Activated naive CD8-positive, alpha-beta T cell treated with anti-CD3 and anti-CD28 coated beads for 36 hours (primary cell): ENCODE data around the gene RNASE8. TPM values are rescaled to one million over a fixed set of nuclear protein-coding genes. Genes with fewer than 3 reads are reported as not detected.
A peak's percentile ranks its signal among the peaks of the same experiment; 100 is the strongest.

Source experiments
- DNase-seq: peaks from one replicate; pipeline ENCODE4 v3.0.0; 2021
- H3K27ac Mint-ChIP-seq: one replicate; pipeline ENCODE4 v1.8.0; 2022; ENCODE audit warnings: mild to moderate bottlenecking, moderate library complexity, mixed read lengths
- H3K27me3 Mint-ChIP-seq: one replicate; pipeline ENCODE4 v1.8.0; 2022; ENCODE audit warnings: mild to moderate bottlenecking, mixed read lengths
- H3K36me3 Mint-ChIP-seq: one replicate; pipeline ENCODE4 v1.8.0; 2021; ENCODE audit warnings: mild to moderate bottlenecking, mixed read lengths
- H3K4me1 Mint-ChIP-seq: one replicate; pipeline ENCODE4 v1.8.0; 2021; ENCODE audit warnings: mixed read lengths
- H3K4me3 Mint-ChIP-seq: one replicate; pipeline ENCODE4 v1.8.0; 2022; ENCODE audit warnings: mild to moderate bottlenecking, moderate library complexity, mixed read lengths
- H3K9me3 Mint-ChIP-seq: one replicate; pipeline ENCODE4 v1.8.0; 2022; ENCODE audit warnings: mixed read lengths
- total RNA-seq, 2 experiments: library from RNA; stranded (reverse); gene quantifications; one replicate each; pipeline ENCODE4 v1.2.3, GENCODE V29; 2021

The RNASE8 gene
- total RNA-seq, 2 experiments from 2014 or later, result not detected

DNA sequence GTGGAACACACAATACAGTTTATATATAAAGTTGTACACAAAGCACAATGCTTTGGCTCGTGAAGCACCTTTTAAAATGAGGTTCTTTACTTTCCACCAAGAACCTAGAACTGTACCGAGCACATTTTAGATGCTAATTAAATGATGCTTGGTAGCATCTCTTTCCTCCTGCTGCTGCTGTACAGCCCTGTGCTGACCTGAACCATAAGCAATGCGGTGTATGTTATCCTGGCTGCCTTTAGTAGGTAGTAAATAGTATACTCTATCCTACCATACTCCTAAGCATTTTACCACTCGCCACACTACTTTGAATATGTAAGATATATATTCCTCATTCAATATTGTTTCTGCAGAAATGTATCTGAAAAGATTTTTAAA lies 2.9 kb upstream of the RNASE8 start:
- Mint-ChIP-seq H3K36me3 (no peaks in the 10 kb centered on the region), H3K27me3 (no peaks in the 10 kb centered on the region), H3K27ac (no peak overlapping the region), H3K4me3 (no peak overlapping the region), H3K9me3 (no peaks in the 10 kb centered on the region), H3K4me1 (no peaks in the 10 kb centered on the region)
- no peak for DNase-seq

- Mint-ChIP-seq H3K4me3 (no peak overlapping the region), H3K27ac (no peak overlapping the region), H3K4me1 (no peaks in the 10 kb centered on the region), H3K36me3 (no peaks in the 10 kb centered on the region), H3K9me3 (no peaks in the 10 kb centered on the region), H3K27me3 (peaks cover 3% of the 10 kb centered on the region)
- no peak for DNase-seq
These were observed 2.0 kb upstream of the RNASE8 start for GRCh38 chr14:21055432-21056117.

DNA sequence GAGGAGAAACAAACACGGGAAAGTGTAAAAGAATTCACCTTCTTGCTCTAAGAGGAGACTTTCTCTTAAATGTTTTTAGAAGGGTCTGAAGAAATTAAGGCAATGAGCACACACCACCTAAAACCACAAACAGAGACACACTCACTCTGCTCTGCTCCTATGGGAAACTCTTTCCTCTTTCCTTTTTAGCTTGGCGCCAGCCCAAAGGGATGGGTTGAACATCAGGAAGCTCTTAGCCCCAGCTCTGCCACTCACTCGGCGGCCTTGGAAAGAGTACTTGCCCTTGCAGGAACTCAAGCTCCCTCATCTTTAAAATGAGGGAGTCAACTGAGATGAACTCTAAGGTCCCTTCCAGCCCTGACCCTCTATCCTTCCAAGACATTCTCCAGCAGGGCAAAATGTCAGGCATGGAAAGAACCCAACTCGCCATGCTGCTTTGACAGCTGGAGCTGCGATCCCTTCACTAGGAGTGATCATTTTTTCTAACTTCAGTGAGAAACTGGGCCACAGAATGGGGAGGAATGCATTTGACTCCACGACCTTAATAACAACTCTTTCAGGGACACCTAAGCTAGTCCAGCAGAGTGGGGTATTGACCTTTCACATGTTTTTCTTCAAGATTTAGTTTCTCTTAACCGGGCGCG lies 980 bp upstream of the RNASE8 start:
- no peak overlapping the region for H3K4me3 Mint-ChIP-seq
- H3K9me3 Mint-ChIP-seq, result no peaks in the 10 kb centered on the region
- no peaks in the 10 kb centered on the region for H3K4me1 Mint-ChIP-seq
- no peak for DNase-seq
- no peak overlapping the region for H3K27ac Mint-ChIP-seq
- H3K27me3 Mint-ChIP-seq, result peaks cover 5% of the 10 kb centered on the region
- no peaks in the 10 kb centered on the region for H3K36me3 Mint-ChIP-seq

DNA sequence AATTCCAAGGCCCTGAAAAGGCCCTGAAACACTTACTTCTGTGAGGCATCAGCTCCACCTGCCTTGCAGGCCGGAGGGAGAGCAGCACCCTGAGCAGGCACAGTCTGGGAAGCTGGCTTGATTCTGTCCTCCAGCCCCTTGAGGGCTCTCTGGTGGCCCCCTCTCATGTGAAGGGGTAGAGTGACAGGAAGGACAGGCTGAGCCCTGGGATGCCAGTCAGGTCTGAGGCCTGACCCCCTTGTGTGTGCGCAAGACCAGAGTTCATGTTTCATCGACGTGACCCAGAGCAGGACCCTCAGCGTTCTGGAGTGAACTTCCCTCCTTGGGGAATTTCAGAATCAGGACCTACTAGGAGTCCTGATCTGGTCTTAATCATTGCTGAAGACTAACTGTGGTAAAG lies 1.3 kb downstream of the RNASE8 start:
- Mint-ChIP-seq H3K36me3 (no peaks in the 10 kb centered on the region), H3K9me3 (no peaks in the 10 kb centered on the region), H3K27ac (no peak overlapping the region), H3K27me3 (peaks cover 16% of the 10 kb centered on the region), H3K4me1 (no peaks in the 10 kb centered on the region), H3K4me3 (no peak overlapping the region)
- no peak for DNase-seq

DNA sequence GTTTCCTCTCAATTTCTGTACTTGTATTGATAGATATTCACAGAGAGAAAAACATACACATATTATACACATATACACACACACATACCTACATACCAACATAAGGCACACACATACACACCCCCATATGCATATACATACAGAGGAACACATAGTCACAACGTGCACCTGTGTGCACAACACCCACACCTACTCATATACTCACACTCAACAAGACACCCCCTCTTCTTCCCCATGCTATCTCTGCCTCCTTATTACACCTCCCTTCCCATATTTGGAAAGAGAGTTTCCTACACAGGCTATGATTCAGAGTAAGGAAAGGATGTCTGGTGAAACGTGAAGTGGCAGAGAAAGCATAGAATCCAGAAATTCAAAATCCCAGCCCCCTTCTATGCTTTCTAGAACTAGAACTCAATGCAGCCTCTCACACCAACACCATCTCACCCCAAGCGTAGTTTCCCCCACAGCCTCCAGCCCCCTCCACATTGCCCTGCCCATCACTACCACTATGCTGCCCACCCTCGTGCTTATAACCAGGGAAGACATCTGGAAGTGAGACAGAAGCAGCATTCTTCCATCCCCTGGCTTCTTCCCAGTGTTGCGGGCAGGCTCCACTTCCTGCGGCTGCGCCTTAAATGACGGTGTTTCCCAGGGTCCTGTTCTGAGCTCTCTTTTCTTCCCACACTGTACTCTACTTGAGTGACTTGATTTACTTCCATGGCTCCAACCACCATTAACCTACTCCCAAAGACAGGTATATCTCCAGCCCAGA lies 2.4 kb downstream of the RNASE8 start:
- Mint-ChIP-seq H3K4me1 (no peaks in the 10 kb centered on the region), H3K4me3 (no peak overlapping the region), H3K27ac (no peak overlapping the region), H3K9me3 (no peaks in the 10 kb centered on the region), H3K36me3 (no peaks in the 10 kb centered on the region), H3K27me3 (peaks cover 21% of the 10 kb centered on the region)
- DNase-seq, result no peak

DNA sequence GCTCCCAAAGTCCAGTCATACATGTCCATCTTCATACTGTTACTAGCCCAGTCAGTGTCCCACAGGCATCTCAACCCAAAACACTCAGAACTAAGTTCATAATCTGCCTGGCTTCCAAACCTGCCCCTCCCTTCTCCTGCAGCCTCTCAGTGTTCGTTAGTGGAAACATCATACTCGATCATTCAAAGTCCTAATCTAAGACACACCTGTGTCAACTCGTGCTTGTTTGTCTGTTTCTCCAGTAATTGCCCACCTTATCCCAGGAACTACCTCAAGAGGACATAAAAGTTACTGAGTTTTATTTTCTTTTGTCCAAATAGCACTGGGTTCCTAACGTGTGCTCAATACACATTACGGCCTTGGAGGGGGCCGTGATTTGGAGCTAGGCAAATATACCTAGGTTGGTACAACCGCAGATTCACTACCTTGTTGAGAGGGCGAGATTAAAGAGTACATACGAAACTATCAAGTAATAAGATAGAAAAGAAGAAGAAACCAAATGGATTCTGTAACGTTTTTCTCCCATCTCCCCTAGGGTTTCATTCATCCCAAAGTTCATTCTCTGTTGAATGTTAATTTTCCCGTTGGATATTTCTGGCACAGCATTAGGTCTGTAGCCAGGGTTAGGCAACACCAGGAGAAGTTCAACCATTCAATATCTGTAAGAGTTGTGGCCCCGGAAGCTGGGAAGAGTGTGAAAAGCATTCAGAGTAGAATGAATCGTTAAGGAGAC lies 3.2 kb downstream of the RNASE8 start:
- Mint-ChIP-seq H3K9me3 (no peaks in the 10 kb centered on the region), H3K27ac (no peak overlapping the region), H3K4me1 (no peaks in the 10 kb centered on the region), H3K4me3 (no peak overlapping the region), H3K27me3 (peaks cover 28% of the 10 kb centered on the region), H3K36me3 (no peaks in the 10 kb centered on the region)
- DNase-seq, result no peak

GRCh38 chr14:21061347-21061668 lies 3.7 kb downstream of the RNASE8 start:
- Mint-ChIP-seq H3K27me3 (peaks cover 32% of the 10 kb centered on the region), H3K4me3 (no peak overlapping the region), H3K27ac (no peak overlapping the region), H3K9me3 (no peaks in the 10 kb centered on the region), H3K4me1 (no peaks in the 10 kb centered on the region), H3K36me3 (no peaks in the 10 kb centered on the region)
- no peak for DNase-seq

DNA sequence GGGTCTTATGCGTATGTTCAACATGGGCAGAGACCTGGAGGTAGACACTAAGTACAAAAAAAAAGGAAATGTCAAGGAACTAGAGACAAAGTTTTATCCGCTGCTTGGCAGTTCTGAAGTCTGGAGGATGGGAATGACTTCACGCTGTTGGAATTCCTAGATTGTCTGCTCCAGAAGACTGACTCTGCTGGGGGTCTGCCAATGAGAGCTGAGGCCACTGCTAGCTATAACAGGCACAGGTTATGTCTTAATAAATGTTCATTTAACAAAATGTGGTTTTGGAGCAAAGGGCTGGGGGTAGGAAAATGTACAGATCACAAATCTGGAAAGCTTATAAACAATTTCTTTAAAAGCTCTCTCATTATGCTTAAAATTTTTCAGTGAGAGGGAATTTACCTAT lies 5.9 kb downstream of the RNASE8 start:
- no peak overlapping the region for H3K4me3 Mint-ChIP-seq
- peaks cover 1% of the 10 kb centered on the region for H3K4me1 Mint-ChIP-seq
- no peak for DNase-seq
- no peak overlapping the region for H3K27ac Mint-ChIP-seq
- H3K27me3 Mint-ChIP-seq, result peaks cover 51% of the 10 kb centered on the region
- no peaks in the 10 kb centered on the region for H3K36me3 Mint-ChIP-seq
- H3K9me3 Mint-ChIP-seq, result no peaks in the 10 kb centered on the region

- no peaks in the 10 kb centered on the region for H3K9me3 Mint-ChIP-seq
- DNase-seq, result no peak
- peaks cover 79% of the 10 kb centered on the region for H3K27me3 Mint-ChIP-seq
These were observed 9.4 kb downstream of the RNASE8 start for GRCh38 chr14:21066882-21067502.

GRCh38 chr14:21068521-21069387 lies 11.1 kb downstream of the RNASE8 start:
- Mint-ChIP-seq H3K4me3 (peak overlapping the region; percentile 71), H3K36me3 (no peaks in the 10 kb centered on the region), H3K4me1 (peaks cover 28% of the 10 kb centered on the region), H3K27ac (no peak overlapping the region), H3K9me3 (no peaks in the 10 kb centered on the region), H3K27me3 (peaks cover 81% of the 10 kb centered on the region)
- DNase-seq, result peak; percentile 50

More at GRCh38 chr14:21066882-21067502, 9.4 kb downstream of the RNASE8 start:
- Mint-ChIP-seq H3K36me3 (no peaks in the 10 kb centered on the region), H3K27ac (no peak overlapping the region), H3K4me1 (peaks cover 27% of the 10 kb centered on the region), H3K4me3 (no peak overlapping the region)

- no peak overlapping the region for H3K27ac Mint-ChIP-seq
- H3K9me3 Mint-ChIP-seq, result no peaks in the 10 kb centered on the region
- H3K27me3 Mint-ChIP-seq, result peaks cover 83% of the 10 kb centered on the region
- peak overlapping the region; percentile 71 for H3K4me3 Mint-ChIP-seq
- peaks cover 28% of the 10 kb centered on the region for H3K4me1 Mint-ChIP-seq
- DNase-seq, result no peak
- no peaks in the 10 kb centered on the region for H3K36me3 Mint-ChIP-seq
These were observed 11.9 kb downstream of the RNASE8 start for GRCh38 chr14:21069388-21070082.

DNA sequence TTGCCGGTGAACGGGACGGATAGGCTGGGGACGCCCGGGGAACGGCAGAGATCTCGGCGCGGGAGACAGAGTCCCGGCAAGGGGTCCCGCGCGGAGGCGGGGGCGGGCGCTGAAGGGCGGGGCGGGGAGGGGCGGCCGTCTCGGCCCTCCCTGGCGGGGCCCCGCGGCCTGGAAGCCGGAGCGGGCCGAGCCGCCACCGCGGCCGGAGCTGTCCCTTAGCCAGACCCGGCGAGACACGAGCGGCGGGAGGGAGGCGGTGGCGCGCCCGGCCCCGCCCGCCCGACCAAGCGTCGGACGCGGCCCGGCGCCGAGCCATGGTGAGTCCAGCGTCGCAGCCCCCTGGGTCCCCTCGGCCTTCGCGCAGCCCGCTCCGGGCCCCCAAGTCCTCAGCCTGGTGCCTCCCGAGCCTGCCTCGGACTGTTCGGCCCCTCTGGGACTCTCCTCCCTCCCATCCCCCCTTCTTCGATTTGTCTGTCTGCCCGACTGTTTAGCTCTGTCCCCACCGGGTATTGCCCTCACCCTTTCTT lies 12.5 kb downstream of the RNASE8 start, which contains the start of gene ARHGEF40:
TSS of gene ARHGEF40 (plus strand) at position 222 of the 527 bp plus-strand sequence. CDS start at position 315, 93 bp downstream.
- peaks cover 28% of the 10 kb centered on the region for H3K4me1 Mint-ChIP-seq
- H3K36me3 Mint-ChIP-seq, result no peaks in the 10 kb centered on the region
- H3K9me3 Mint-ChIP-seq, result no peaks in the 10 kb centered on the region
- peak within 1 kb of the TSS; percentile 73 for H3K4me3 Mint-ChIP-seq
- DNase-seq, result peak; percentile 24
- H3K27me3 Mint-ChIP-seq, result peaks cover 77% of the 10 kb centered on the region
- H3K27ac Mint-ChIP-seq, result no peak within 1 kb of the TSS

DNA sequence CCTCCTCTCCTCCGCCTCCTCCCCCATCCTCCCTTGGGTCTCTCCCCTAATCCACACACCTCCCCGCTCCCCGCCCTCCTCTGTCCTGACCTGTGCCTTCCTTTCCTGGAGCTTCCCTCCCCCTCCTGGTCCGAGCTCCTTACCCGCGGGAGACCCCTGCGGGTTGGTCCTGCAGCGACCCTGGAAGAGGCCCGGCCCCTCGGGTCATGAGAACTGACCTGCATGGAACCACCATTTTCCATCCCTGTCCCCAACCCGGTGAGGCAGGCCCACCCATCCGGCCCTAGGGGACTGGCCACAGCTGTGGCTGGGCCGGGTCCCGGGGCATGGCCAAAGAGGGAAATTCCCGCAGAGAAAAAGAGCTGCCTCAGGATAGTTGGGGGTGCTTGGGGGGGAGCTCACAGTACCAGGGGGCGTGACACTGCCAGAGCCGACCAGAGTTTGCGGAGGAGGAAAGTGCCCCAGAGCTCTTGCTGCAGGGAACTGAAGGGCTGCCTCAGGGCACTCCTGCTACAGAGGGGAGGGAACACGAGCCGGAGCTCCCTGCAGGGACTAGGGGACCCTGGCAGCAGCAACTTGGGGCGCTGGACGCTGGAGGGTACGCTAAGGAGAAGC lies 13.1 kb downstream of the RNASE8 start:
- H3K36me3 Mint-ChIP-seq, result no peaks in the 10 kb centered on the region
- H3K9me3 Mint-ChIP-seq, result no peaks in the 10 kb centered on the region
- H3K27ac Mint-ChIP-seq, result no peak overlapping the region
- peak; percentile 19 for DNase-seq
- H3K4me1 Mint-ChIP-seq, result peaks cover 28% of the 10 kb centered on the region
- peak overlapping the region; percentile 73 for H3K4me3 Mint-ChIP-seq
- H3K27me3 Mint-ChIP-seq, result peaks cover 72% of the 10 kb centered on the region
